Measurements from ENCODE around the gene SMC6. TPM values are rescaled to one million over a fixed set of nuclear protein-coding genes. Genes with fewer than 3 reads are reported as not detected.

The SMC6 gene
- total RNA-seq, 6 experiments from 2014 or later = 8.1 to 14.4 (median 10.2) TPM

DNA sequence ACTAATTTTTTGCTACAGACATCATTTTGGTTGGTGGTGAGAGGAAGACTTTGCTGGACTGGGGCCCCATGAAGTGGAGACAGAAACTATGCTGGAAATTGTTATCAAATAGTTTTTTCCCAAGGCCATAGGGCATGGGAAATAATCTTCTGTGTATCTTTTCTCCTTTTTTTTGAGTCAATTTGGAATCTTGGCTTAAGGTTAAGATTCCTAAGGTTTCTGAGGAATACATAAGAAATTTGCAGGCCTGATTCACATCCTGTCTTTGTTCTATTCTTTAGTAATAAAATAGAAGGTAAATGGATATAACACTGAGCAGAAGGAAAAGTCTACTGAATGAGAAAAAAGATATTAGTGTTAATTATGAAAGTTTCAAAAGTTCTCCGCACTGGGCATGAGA is 16.6 kb downstream of the SMC6 start:
- ATAC-seq (no peak), DNase-seq (no peak)
- H3K27ac ChIP-seq = no peak overlapping the region
- H3K4me1 ChIP-seq = no peaks in the 10 kb centered on the region
- intact Hi-C loops (cut with DNase I) = no loop called here
- no peak overlapping the region for H3K4me3 ChIP-seq
- TF ChIP-seq POLR2A (IDR thresholded peaks at IDR 0.05) = no peak
- TF ChIP-seq CTCF (IDR thresholded peaks at IDR 0.05) = no peak
- WGBS (ENCODE audit: insufficient coverage, low coverage, low lambda C conversion rate, missing lambda C conversion rate) = 80% methylated on average over 1 of the region's 1 CpG
- H3K9me3 ChIP-seq = no peaks in the 10 kb centered on the region
- H3K27me3 ChIP-seq = no peaks in the 10 kb centered on the region
- peaks cover 0 to 29% (median 7%) of the 10 kb centered on the region in 4 donors for H3K36me3 ChIP-seq

GRCh38 chr2:17735864-17736263 is 17.7 kb downstream of the SMC6 start:
- H3K36me3 ChIP-seq = peaks cover 0 to 40% (median 8%) of the 10 kb centered on the region in 4 donors
- ATAC-seq = no peak
- H3K4me1 ChIP-seq = no peaks in the 10 kb centered on the region
- no peak overlapping the region for H3K27ac ChIP-seq
- H3K27me3 ChIP-seq = no peaks in the 10 kb centered on the region
- DNase-seq = no peak
- 96% methylated on average over 2 of the region's 2 CpGs for WGBS (ENCODE audit: insufficient coverage, low coverage, low lambda C conversion rate, missing lambda C conversion rate)
- H3K4me3 ChIP-seq = no peak overlapping the region
- intact Hi-C loops (cut with DNase I) = no loop called here
- TF ChIP-seq POLR2A (IDR thresholded peaks at IDR 0.05) (no peak), CTCF (IDR thresholded peaks at IDR 0.05) (no peak)
- no peaks in the 10 kb centered on the region for H3K9me3 ChIP-seq

GRCh38 chr2:17733599-17733998 is 20.0 kb downstream of the SMC6 start:
- 100% methylated on average over 1 of the region's 1 CpG for WGBS (ENCODE audit: insufficient coverage, low coverage, low lambda C conversion rate, missing lambda C conversion rate)
- DNase-seq = no peak

GRCh38 chr2:17729880-17730279 is 23.7 kb downstream of the SMC6 start:
- 30% methylated on average over 2 of the region's 2 CpGs for whole genome bisulfite sequencing (ENCODE audit: insufficient coverage, low coverage, low lambda C conversion rate, missing lambda C conversion rate)
- no peak for TF ChIP-seq CTCF (IDR thresholded peaks at IDR 0.05)
- no peak for TF ChIP-seq POLR2A (IDR thresholded peaks at IDR 0.05)
- ATAC-seq = no peak
- Histone ChIP-seq H3K4me1 (peaks cover 0 to 6% (median 0%) of the 10 kb centered on the region in 4 donors), H3K27ac (no peak overlapping the region), H3K9me3 (no peaks in the 10 kb centered on the region), H3K27me3 (no peaks in the 10 kb centered on the region), H3K36me3 (peaks cover 0 to 33% (median 4%) of the 10 kb centered on the region in 4 donors), H3K4me3 (no peak overlapping the region)
- no peak for DNase-seq
- intact Hi-C loops (cut with DNase I) = loop anchor here in 1 of 2 donors (10.0 kb wide), 1 partner anchor 115 kb away; no protein-coding TSS in a partner anchor

More at GRCh38 chr2:17733599-17733998, 20.0 kb downstream of the SMC6 start:
- ATAC-seq = no peak
- H3K9me3 ChIP-seq = no peaks in the 10 kb centered on the region
- no peak overlapping the region for H3K4me3 ChIP-seq
- peaks cover 0 to 6% (median 0%) of the 10 kb centered on the region in 4 donors for H3K4me1 ChIP-seq
- H3K36me3 ChIP-seq = peaks cover 0 to 42% (median 8%) of the 10 kb centered on the region in 4 donors
- no peaks in the 10 kb centered on the region for H3K27me3 ChIP-seq
- no peak overlapping the region for H3K27ac ChIP-seq
- intact Hi-C loops (cut with DNase I) = no loop called here
- TF ChIP-seq POLR2A (IDR thresholded peaks at IDR 0.05) (no peak), CTCF (IDR thresholded peaks at IDR 0.05) (no peak)
